OCI-LY1 (cell line): ENCODE measurements around the gene SMC3.

Experiments
- CTCF ChIP-seq: fragments of 200-600 bp; sonication (generic), shearing (Covaris generic); IDR thresholded peaks from 2 replicates; pipeline ENCODE4 v1.5.1; 2017; ENCODE audit warnings: mild to moderate bottlenecking, antibody characterized with exemption, low read length, moderate library complexity, mixed read lengths
- EZH2 ChIP-seq: fragments of 200-600 bp; sonication (generic), shearing (Covaris generic); IDR thresholded peaks from 2 replicates; pipeline ENCODE4 v1.8.0; 2017; ENCODE audit warnings: borderline replicate concordance, mixed run types, mild to moderate bottlenecking, antibody characterized with exemption, low read length, moderate library complexity, mixed read lengths

GRCh38 chr10:110524179-110524858, 43.2 kb upstream of the SMC3 start:
- no peak for TF ChIP-seq CTCF
- TF ChIP-seq EZH2, result no peak
